ENCODE results near the gene KANSL2. TPM values are rescaled to one million over a fixed set of nuclear protein-coding genes. Genes with fewer than 3 reads are reported as not detected.

KANSL2 gene
- total and polyA plus RNA-seq, 9 of the 15 experiments (the other 6 are each of a cell fraction or from before 2014, with no cell fraction given), result 41.1 to 89.8 (median 55.4) TPM

- H4K20me1 ChIP-seq (replicated peaks; ENCODE audit: control insufficient read depth, insufficient read depth, low read length), result no peaks in the 10 kb centered on the region
- in situ Hi-C loops (cut with MboI) (no loop called here), intact Hi-C loops (cut with micrococcal nuclease) (no loop called here)
- H3K9me1 ChIP-seq (ENCODE audit: control insufficient read depth, insufficient read depth, low read length), result no peaks in the 10 kb centered on the region
- no peak overlapping the region for H3K27ac ChIP-seq (ENCODE audit: extremely low read depth, low read depth, low read length)
- H3K36me3 ChIP-seq (ENCODE audit: control insufficient read depth, insufficient read depth, low read length), result no peaks in the 10 kb centered on the region
- no peak overlapping the region for H3K4me3 ChIP-seq
- peaks cover 22 to 33% of the 10 kb centered on the region in 2 experiments for H3K27me3 ChIP-seq (ENCODE audit: control insufficient read depth in 2 of 2, insufficient read depth in 2 of 2, low read length in 2 of 2)
- H3K9me3 ChIP-seq (replicated peaks; ENCODE audit: control insufficient read depth, insufficient read depth, low read depth, low read length), result no peaks in the 10 kb centered on the region
- H3K4me2 ChIP-seq (ENCODE audit: insufficient read depth, low read length), result no peak overlapping the region
- no peak for DNase-seq (ENCODE audit: extremely low read depth in 1 of 4, low spot score in 3 of 4)
- no peak for ATAC-seq
- no peak overlapping the region for H3K9ac ChIP-seq (ENCODE audit: insufficient read depth in 1 of 2, low read depth in 2 of 2, low read length in 2 of 2)
- ChIA-PET POLR2A (no interaction called here), CTCF (ENCODE audit: low intra/inter-chr PET ratio) (interaction anchor here (0.7 kb wide), 1 partner anchor 643 kb away, joined by 3 read pairs; no protein-coding TSS in a partner anchor)
- no peaks in the 10 kb centered on the region for H3K4me1 ChIP-seq (replicated peaks in 1 of 2; ENCODE audit: control insufficient read depth in 2 of 2, insufficient read depth in 2 of 2, low read length in 2 of 2)
- H3K79me2 ChIP-seq (ENCODE audit: control insufficient read depth, insufficient read depth, low read length), result no peaks in the 10 kb centered on the region
- no peak for FAIRE-seq
- H2AFZ ChIP-seq (ENCODE audit: low read depth, low read length), result no peak overlapping the region
- BruUV-seq (replicated peaks), result no TSS peak
- no peak for TF ChIP-seq E2F3 (CRISPR knock-in tag; IDR thresholded peaks at IDR 0.05)
- TF ChIP-seq BRD4 (IDR thresholded peaks at IDR 0.05), result no peak
- TF ChIP-seq TAF15 (IDR thresholded peaks at IDR 0.05; ENCODE audit: low read depth, low read length), result no peak
- TF ChIP-seq, protein P1, sequence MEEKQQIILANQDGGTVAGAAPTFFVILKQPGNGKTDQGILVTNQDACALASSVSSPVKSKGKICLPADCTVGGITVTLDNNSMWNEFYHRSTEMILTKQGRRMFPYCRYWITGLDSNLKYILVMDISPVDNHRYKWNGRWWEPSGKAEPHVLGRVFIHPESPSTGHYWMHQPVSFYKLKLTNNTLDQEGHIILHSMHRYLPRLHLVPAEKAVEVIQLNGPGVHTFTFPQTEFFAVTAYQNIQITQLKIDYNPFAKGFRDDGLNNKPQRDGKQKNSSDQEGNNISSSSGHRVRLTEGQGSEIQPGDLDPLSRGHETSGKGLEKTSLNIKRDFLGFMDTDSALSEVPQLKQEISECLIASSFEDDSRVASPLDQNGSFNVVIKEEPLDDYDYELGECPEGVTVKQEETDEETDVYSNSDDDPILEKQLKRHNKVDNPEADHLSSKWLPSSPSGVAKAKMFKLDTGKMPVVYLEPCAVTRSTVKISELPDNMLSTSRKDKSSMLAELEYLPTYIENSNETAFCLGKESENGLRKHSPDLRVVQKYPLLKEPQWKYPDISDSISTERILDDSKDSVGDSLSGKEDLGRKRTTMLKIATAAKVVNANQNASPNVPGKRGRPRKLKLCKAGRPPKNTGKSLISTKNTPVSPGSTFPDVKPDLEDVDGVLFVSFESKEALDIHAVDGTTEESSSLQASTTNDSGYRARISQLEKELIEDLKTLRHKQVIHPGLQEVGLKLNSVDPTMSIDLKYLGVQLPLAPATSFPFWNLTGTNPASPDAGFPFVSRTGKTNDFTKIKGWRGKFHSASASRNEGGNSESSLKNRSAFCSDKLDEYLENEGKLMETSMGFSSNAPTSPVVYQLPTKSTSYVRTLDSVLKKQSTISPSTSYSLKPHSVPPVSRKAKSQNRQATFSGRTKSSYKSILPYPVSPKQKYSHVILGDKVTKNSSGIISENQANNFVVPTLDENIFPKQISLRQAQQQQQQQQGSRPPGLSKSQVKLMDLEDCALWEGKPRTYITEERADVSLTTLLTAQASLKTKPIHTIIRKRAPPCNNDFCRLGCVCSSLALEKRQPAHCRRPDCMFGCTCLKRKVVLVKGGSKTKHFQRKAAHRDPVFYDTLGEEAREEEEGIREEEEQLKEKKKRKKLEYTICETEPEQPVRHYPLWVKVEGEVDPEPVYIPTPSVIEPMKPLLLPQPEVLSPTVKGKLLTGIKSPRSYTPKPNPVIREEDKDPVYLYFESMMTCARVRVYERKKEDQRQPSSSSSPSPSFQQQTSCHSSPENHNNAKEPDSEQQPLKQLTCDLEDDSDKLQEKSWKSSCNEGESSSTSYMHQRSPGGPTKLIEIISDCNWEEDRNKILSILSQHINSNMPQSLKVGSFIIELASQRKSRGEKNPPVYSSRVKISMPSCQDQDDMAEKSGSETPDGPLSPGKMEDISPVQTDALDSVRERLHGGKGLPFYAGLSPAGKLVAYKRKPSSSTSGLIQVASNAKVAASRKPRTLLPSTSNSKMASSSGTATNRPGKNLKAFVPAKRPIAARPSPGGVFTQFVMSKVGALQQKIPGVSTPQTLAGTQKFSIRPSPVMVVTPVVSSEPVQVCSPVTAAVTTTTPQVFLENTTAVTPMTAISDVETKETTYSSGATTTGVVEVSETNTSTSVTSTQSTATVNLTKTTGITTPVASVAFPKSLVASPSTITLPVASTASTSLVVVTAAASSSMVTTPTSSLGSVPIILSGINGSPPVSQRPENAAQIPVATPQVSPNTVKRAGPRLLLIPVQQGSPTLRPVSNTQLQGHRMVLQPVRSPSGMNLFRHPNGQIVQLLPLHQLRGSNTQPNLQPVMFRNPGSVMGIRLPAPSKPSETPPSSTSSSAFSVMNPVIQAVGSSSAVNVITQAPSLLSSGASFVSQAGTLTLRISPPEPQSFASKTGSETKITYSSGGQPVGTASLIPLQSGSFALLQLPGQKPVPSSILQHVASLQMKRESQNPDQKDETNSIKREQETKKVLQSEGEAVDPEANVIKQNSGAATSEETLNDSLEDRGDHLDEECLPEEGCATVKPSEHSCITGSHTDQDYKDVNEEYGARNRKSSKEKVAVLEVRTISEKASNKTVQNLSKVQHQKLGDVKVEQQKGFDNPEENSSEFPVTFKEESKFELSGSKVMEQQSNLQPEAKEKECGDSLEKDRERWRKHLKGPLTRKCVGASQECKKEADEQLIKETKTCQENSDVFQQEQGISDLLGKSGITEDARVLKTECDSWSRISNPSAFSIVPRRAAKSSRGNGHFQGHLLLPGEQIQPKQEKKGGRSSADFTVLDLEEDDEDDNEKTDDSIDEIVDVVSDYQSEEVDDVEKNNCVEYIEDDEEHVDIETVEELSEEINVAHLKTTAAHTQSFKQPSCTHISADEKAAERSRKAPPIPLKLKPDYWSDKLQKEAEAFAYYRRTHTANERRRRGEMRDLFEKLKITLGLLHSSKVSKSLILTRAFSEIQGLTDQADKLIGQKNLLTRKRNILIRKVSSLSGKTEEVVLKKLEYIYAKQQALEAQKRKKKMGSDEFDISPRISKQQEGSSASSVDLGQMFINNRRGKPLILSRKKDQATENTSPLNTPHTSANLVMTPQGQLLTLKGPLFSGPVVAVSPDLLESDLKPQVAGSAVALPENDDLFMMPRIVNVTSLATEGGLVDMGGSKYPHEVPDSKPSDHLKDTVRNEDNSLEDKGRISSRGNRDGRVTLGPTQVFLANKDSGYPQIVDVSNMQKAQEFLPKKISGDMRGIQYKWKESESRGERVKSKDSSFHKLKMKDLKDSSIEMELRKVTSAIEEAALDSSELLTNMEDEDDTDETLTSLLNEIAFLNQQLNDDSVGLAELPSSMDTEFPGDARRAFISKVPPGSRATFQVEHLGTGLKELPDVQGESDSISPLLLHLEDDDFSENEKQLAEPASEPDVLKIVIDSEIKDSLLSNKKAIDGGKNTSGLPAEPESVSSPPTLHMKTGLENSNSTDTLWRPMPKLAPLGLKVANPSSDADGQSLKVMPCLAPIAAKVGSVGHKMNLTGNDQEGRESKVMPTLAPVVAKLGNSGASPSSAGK (IDR thresholded peaks at IDR 0.05), result no peak
- TF ChIP-seq RBM22 (IDR thresholded peaks at IDR 0.05; ENCODE audit: low read depth, low read length, poor library complexity, severe bottlenecking), result no peak
- TF ChIP-seq HOMEZ (CRISPR knock-in tag; IDR thresholded peaks at IDR 0.05), result no peak
Observed at GRCh38 chr12:48630346-48630745, 51.7 kb downstream of the KANSL2 start.

All from K562 (cell line).